SH-SY5Y (cell line): Measurements from ENCODE around the gene NOX5.
A peak's percentile ranks its signal among the peaks of the same experiment; 100 is the strongest.

Source experiments
- GATA2 ChIP-seq: IDR thresholded peaks from 2 replicates; pipeline ENCODE4 v1.6.1; 2011; ENCODE audit warnings: mild to moderate bottlenecking, low read depth, low read length
- GATA3 ChIP-seq: IDR thresholded peaks from 2 replicates; pipeline ENCODE4 v1.6.1; 2011; ENCODE audit warnings: low read depth, mild to moderate bottlenecking, low read length, moderate library complexity

The NOX5 gene

GRCh38 chr15:69000725-69001503, 13.6 kb upstream of the NOX5 start:
- TF ChIP-seq GATA3 (no peak), GATA2 (no peak)

GRCh38 chr15:69002783-69003182, 11.7 kb upstream of the NOX5 start:
- TF ChIP-seq GATA3 (no peak), GATA2 (no peak)

GRCh38 chr15:69004011-69004410, 10.5 kb upstream of the NOX5 start:
- no peak for TF ChIP-seq GATA3
- TF ChIP-seq GATA2 = no peak

GRCh38 chr15:69008056-69008455, 6.4 kb upstream of the NOX5 start:
- TF ChIP-seq GATA2 = no peak

GRCh38 chr15:69009341-69009740, 5.2 kb upstream of the NOX5 start:
- TF ChIP-seq GATA2 = no peak
- TF ChIP-seq GATA3 = no peak

GRCh38 chr15:69011641-69012040, 2.9 kb upstream of the NOX5 start:
- TF ChIP-seq GATA2 (no peak), GATA3 (no peak)

GRCh38 chr15:69012761-69013364, 1.6 kb upstream of the NOX5 start:
- TF ChIP-seq GATA2 (no peak), GATA3 (no peak)

- TF ChIP-seq GATA3 = peak; percentile 54
- peak; percentile 53; the same call in 1 of the 2 replicates for TF ChIP-seq GATA2
Observed at GRCh38 chr15:69013726-69014406, 629 bp upstream of the NOX5 start.

GRCh38 chr15:69015591-69015990, 1.1 kb downstream of the NOX5 start:
- no peak for TF ChIP-seq GATA3

GRCh38 chr15:69016021-69016595, 1.6 kb downstream of the NOX5 start:
- TF ChIP-seq GATA3 (no peak), GATA2 (no peak)

- TF ChIP-seq GATA2 = no peak
- TF ChIP-seq GATA3 = no peak
Observed at GRCh38 chr15:69017978-69018377, 3.5 kb downstream of the NOX5 start.

GRCh38 chr15:69018951-69019350, 4.5 kb downstream of the NOX5 start:
- TF ChIP-seq GATA3 = no peak
- no peak for TF ChIP-seq GATA2

- TF ChIP-seq GATA3 (no peak), GATA2 (no peak)
Observed at GRCh38 chr15:69021895-69022294, 7.4 kb downstream of the NOX5 start.

GRCh38 chr15:69025320-69025719, 10.8 kb downstream of the NOX5 start:
- TF ChIP-seq GATA2 (no peak), GATA3 (no peak)
